Esophagus (tissue), 2 donors: ENCODE data around the gene ATG9A. TPM values are rescaled to one million over a fixed set of nuclear protein-coding genes. Genes with fewer than 3 reads are reported as not detected.

ENCODE experiments used
- H3K27ac ChIP-seq, 2 donors: one replicate each; pipeline ENCODE4 v1.5.1; 2013; ENCODE audit warnings: low read depth in 2 of 2, mild to moderate bottlenecking in 2 of 2, inconsistent platforms in 1 of 2, low read length in 1 of 2, moderate library complexity in 1 of 2
- H3K27me3 ChIP-seq, 2 donors: one replicate each; pipeline ENCODE4 v1.6.1; 2013; ENCODE audit warnings: low read length in 2 of 2, control low read depth in 1 of 2, mild to moderate bottlenecking in 1 of 2; ENCODE audit not compliant: insufficient read depth in 2 of 2, control insufficient read depth in 1 of 2
- H3K36me3 ChIP-seq, 2 donors: one replicate each; pipeline ENCODE4 v1.6.1; 2013; ENCODE audit warnings: low read length in 1 of 2; ENCODE audit not compliant: control insufficient read depth in 2 of 2, insufficient read depth in 2 of 2
- H3K4me1 ChIP-seq, 2 donors: one replicate each; pipeline ENCODE4 v1.6.1; 2013; ENCODE audit warnings: low read length in 1 of 2; ENCODE audit not compliant: control insufficient read depth in 2 of 2, insufficient read depth in 2 of 2
- H3K4me3 ChIP-seq, 2 donors: one replicate each; pipeline ENCODE4 v1.5.1; 2013; ENCODE audit warnings: low read length in 2 of 2, mild to moderate bottlenecking in 2 of 2, low read depth in 1 of 2, moderate library complexity in 1 of 2
- H3K9me3 ChIP-seq, 2 donors: one replicate each; pipeline ENCODE4 v1.6.1; 2013; ENCODE audit warnings: mild to moderate bottlenecking in 2 of 2, low read depth in 1 of 2, low read length in 1 of 2, moderate library complexity in 1 of 2; ENCODE audit not compliant: control insufficient read depth in 2 of 2, insufficient read depth in 1 of 2
- WGBS, 2 donors: extraction: QIAGEN DNeasy Blood & Tissue Kit; methylation state at CpG; one replicate each; pipeline ENCODE4 v1.1.7; 2013; 5-methylcytosine and 5-hydroxymethylcytosine counted together
- polyA plus RNA-seq, 2 donors: library from polyadenylated mRNA; stranded (reverse); fragments of 200-250 nt; gene quantifications; one replicate each; pipeline ENCODE4 v1.2.3, GENCODE V29; 2013
- donor health status: healthy with polysubstance abuse.
- donor health status: Bipolar disorder and iron deficiency.

Gene ATG9A
- polyA plus RNA-seq, 2 donors, result 20.8 to 28.4 TPM

DNA sequence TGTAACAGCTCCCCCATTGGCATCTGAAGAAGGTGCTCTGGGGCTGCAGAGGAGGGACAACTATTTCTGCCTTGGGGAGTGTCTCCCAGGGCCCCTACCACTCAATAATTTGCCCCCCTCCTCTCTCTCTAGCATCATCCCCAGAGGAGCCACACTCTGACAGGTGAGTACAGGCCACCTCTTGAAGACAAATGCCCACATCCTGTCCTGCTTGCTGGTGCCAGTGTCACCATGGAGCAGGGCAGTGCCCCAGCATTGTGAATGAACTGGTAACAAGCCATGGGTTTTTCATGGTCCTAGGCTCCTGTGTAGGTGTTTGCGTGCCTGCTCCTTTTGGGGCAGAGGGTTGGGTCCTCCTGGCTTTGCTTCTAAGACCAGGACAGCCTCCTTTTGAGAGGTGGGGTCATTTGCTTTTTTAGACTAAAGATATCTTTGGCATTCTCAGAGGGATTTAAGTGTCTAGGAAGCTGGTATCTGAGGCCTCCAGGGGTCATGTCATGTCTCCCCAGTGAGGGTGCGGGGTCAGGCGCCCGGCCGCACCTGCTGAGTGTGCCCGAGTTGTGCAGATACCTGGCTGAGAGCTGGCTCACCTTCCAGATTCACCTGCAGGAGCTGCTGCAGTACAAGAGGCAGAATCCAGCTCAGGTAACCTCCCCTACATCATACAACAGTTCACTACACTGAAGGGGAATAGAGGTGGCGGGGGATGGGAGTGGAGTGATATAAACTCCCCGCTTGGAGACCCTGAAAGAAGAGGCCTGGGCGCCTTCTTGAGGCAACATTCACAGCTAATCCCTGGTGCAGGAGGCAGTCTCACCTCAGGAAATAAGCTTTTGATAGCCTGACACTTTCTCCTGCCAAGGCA is 49.6 kb downstream of the ATG9A start:
- Histone ChIP-seq H3K9me3 (no peaks in the 10 kb centered on the region), H3K4me3 (no peak overlapping the region), H3K27me3 (no peaks in the 10 kb centered on the region), H3K27ac (peak overlapping the region in 1 of 2 donors; percentile 3), H3K36me3 (peaks cover 9 to 38% of the 10 kb centered on the region in 2 donors), H3K4me1 (peaks cover 0 to 8% of the 10 kb centered on the region in 2 donors)
- 94% methylated on average over 9 of the region's 9 CpGs for WGBS, 2 donors

DNA sequence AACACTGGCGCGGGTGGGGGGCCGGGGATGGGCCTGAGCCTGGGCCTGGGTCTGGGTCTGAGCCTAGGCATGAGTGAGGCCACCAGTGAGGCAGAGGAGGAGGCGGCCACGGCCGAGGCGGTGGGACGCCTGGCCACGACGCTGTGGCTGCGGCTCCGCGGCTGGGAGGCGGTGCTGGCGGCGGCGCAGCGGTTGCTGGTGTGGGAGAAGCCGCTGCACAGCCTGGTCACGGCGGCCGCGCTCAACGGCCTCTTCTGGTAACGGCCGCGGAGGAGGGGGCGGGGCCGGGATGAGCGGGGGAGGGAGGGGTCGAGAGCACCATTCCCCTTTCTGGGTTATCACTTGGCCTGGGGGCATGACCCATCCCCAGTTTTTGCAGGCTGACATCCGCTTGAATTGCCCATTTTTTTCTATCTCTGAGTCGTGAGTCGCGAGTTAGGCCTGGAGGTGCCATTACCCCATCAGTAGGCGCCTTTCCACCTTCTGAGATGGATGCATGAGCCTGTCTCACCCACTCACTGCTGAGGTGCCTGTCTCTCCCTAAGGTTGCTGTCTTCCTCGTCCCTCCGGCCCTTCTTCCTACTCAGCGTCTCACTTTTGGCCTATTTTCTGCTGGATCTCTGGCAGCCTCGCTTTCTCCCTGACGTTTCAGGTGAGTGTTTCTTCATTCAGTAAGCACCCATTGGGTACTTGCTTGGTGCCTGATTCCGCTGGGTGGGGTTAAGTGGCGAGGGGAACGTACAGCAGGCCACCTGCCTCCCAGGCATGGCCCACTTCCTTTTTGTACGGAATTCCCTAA is 50.9 kb downstream of the ATG9A start:
- Histone ChIP-seq H3K9me3 (no peaks in the 10 kb centered on the region), H3K27me3 (no peaks in the 10 kb centered on the region), H3K4me3 (peak overlapping the region; percentile 80 to 99), H3K4me1 (peaks cover 0 to 8% of the 10 kb centered on the region in 2 donors), H3K27ac (peak overlapping the region; percentile 99), H3K36me3 (peaks cover 9 to 41% of the 10 kb centered on the region in 2 donors)
- 2% methylated on average over 45 of the region's 45 CpGs for WGBS, 2 donors

DNA sequence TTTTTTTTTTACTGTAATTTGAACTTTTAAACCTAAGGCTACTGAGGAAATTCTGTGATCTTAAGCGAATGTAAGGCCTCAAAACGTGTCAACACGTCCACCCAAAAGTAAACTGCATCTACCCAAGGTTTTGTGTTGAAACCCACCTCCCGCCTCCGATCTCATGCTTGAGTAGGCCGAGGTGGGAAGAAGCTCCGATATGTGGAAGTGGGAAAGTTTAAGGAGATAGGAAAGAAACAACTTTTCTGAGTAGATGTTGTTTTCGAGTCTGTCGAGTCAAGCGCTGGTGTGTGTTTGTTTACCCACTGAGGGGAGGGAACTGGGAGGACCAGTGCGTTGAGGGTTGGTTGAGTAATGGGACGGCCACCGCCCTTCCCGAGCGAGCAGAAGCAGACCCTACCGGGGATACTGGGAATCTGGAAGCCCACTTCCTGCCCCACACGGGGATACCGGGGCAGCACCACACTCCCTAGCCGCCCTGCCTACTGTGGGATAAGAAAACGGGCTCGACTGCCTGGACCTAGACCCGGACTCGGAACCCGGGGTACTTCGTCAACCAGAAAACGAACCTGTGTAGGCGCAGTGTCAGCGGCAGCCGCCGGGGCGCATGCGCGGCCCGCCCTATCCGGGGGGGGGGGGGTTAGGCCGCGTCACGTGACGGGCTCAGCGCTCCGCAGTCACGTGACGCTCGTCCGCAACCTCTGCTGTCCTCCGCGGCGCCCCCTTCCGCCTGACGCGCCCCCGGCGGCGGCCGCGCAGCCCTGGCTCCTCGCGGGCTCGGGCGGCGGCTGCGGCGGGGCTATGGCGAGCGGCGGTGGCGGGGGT is 51.7 kb downstream of the ATG9A start, which contains the start of gene RETREG2:
RETREG2 (plus strand) TSS at position 724 of the 825 bp plus-strand sequence; CDS start at position 802, 78 bp downstream.
- H3K27ac ChIP-seq, result peak within 1 kb of the TSS; percentile 99
- no peaks in the 10 kb centered on the region for H3K9me3 ChIP-seq
- peaks cover 0 to 8% of the 10 kb centered on the region in 2 donors for H3K4me1 ChIP-seq
- WGBS, 2 donors, result 0% methylated on average over 53 to 67 of the region's 67 CpGs
- peaks cover 5 to 39% of the 10 kb centered on the region in 2 donors for H3K36me3 ChIP-seq
- no peaks in the 10 kb centered on the region for H3K27me3 ChIP-seq
- H3K4me3 ChIP-seq, result peak within 1 kb of the TSS; percentile 80 to 99

DNA sequence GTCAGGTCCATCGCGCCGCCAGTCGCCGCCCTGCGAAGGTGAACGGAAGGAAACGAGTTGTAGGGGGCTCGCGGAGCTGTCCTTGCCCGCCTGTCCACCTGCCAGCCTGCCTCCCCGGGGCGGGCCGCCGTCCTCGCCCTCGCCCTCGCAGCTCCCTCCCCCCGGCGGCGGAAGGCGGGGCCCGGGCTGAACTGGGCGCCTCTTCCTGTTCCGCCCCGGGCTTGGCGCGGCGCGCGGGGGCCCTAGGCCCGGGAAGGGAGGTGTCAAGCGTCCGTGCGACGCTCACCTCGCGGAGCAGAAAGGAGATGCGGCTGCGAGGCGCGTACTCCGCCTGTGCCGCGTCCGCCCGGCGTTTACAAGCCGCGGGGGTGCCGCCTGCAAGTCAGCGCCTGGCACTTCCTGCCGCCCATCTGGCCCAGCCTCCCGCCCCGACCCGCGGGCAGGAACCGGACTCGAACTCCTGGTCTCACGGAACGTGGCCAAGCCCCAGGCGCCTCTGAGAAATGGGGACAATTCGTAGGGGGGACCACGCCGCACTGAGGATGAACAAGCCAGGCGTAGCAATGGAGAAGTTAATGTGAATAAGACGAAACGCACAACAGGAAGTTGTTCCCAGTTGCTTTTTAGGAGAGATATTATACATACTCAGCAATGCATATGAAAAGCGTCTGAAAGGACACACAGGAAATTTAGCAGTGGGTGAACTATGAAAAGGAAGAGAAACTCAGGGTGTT is 52.5 kb downstream of the ATG9A start, which contains the start of gene CNPPD1:
CNPPD1 (minus strand) TSS at position 108 of the 734 bp plus-strand sequence; CDS start at position 11, 97 bp downstream.
- H3K27ac ChIP-seq, result peak within 1 kb of the TSS; percentile 99
- 0% methylated on average over 42 to 69 of the region's 69 CpGs for WGBS, 2 donors
- H3K36me3 ChIP-seq, result peaks cover 5 to 37% of the 10 kb centered on the region in 2 donors
- peak within 1 kb of the TSS; percentile 80 to 99 for H3K4me3 ChIP-seq
- H3K9me3 ChIP-seq, result no peaks in the 10 kb centered on the region
- no peaks in the 10 kb centered on the region for H3K27me3 ChIP-seq
- H3K4me1 ChIP-seq, result peaks cover 0 to 8% of the 10 kb centered on the region in 2 donors

DNA sequence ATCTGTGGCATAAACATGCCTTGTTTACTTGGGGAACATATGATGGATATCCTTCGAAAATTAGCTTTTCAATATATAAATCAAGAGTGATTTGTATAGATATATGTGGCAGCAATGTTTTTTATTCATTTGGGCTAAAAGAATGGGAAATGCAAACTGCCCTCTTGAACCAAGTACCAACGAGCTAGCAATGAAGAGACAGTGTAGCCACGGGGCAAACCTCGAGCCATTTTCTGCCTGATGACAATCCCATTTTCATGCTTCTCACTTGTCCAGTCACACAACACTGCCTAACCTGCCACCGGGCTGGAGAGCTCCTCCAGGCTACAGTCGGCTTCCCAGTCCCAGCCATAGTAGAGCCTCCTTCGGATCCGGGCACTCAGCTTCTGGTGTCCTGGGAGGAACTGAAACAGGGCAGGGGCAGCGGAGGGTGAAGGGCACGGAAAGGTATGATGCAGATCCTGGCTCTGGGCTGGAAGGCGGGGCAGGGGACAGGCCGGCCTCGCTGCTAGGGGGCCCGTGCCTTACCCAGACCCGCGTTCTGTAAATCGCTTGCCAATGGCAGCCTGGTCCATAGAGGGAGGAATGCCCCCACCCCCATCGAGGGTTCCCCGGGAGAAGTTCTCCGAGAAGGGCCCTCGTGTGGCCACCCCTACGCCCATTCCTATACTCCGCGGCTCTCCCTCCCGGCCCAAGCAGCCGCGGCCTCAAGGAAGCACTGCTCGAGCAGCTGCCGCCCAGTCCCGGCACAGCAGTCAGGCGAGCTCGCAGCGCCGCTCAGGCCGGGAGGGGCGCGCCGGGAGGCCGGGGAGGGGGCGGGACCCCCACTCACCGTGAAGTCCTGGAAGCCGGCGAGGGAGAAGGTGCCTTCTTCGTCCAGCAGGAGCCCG is 53.3 kb downstream of the ATG9A start:
- Histone ChIP-seq H3K9me3 (no peaks in the 10 kb centered on the region), H3K27ac (peak overlapping the region; percentile 99), H3K27me3 (no peaks in the 10 kb centered on the region), H3K4me3 (peak overlapping the region; percentile 80 to 88), H3K4me1 (peaks cover 0 to 11% of the 10 kb centered on the region in 2 donors), H3K36me3 (peaks cover under 1 to 31% of the 10 kb centered on the region in 2 donors)
- 2 to 3% methylated on average over 41 to 45 of the region's 45 CpGs for WGBS, 2 donors

DNA sequence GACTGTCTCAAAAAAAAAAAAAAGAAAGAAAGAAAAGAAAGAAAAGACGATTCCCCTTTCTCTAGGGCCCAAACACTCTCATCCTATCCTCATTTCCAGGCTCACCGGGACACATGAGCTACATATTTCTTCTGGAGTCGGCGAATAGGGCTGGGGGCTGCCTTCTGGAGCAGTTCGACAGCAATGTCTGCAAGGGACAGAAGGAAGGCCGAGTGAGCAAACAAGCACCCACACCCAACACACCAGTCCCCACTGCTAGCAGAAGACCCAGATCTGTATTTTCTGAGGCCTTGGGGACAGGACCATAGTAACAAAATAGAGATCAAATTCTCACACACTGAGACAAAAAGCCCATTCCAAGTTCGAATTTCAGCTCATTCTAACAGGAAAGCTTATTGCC is 54.0 kb downstream of the ATG9A start:
- Histone ChIP-seq H3K9me3 (no peaks in the 10 kb centered on the region), H3K4me1 (peaks cover 0 to 11% of the 10 kb centered on the region in 2 donors), H3K27me3 (no peaks in the 10 kb centered on the region), H3K4me3 (peak overlapping the region in 1 of 2 donors; percentile 80), H3K36me3 (peaks cover 0 to 24% of the 10 kb centered on the region in 2 donors), H3K27ac (peak overlapping the region in 1 of 2 donors; percentile 17)
- WGBS, 2 donors, result 81 to 82% methylated on average over 7 of the region's 7 CpGs

DNA sequence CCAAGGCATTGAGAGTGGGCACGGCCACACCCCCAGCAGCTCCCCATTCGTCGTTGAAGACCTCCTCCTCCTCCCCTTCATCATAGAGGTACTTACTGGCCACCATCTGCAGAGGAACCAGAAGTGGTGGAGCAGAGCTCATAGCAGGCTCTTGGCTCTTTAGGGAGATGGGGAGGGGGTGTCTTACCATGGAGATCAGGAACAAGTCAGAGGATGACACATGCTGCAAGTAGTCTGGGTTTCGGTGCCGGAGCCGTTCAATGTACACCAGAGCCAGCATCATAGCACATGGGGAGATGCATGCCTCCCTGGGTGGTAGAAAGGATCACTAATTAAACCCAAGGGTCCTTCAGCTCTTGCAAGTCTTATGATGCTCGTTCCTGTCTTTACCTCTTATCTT is 54.6 kb downstream of the ATG9A start:
- Histone ChIP-seq H3K4me3 (no peak overlapping the region), H3K27ac (no peak overlapping the region), H3K4me1 (peaks cover 0 to 11% of the 10 kb centered on the region in 2 donors), H3K27me3 (no peaks in the 10 kb centered on the region), H3K36me3 (peaks cover 0 to 24% of the 10 kb centered on the region in 2 donors), H3K9me3 (no peaks in the 10 kb centered on the region)
- WGBS, 2 donors, result 88 to 91% methylated on average over 7 of the region's 7 CpGs

DNA sequence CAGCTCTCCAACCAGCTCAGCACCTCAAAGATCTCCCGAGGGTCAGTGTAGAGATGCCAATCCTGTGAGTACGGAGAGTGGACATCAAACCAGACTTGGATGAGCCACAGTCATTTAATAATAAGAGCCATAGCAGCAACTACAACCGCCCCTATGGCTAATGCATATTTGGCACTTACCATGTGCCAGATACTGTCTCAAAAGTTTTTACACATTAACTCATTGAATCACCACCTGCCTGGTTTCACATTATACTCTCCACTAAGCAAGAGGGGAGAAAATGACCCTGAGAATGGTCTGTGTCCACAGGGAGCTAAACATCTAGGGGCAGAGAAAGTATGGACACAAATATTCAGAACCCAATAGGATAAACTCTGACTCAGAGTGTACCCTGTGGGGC is 55.3 kb downstream of the ATG9A start:
- Histone ChIP-seq H3K27ac (no peak overlapping the region), H3K4me3 (no peak overlapping the region), H3K4me1 (peaks cover 0 to 11% of the 10 kb centered on the region in 2 donors), H3K27me3 (no peaks in the 10 kb centered on the region), H3K36me3 (peaks cover 0 to 21% of the 10 kb centered on the region in 2 donors), H3K9me3 (no peaks in the 10 kb centered on the region)
- WGBS, 2 donors, result 85 to 88% methylated on average over 3 of the region's 3 CpGs
